ENCODE data around the gene TMPRSS11B.
"Not testable (repeated sequence)": the region's sequence is repeated elsewhere in the genome, so short reads cannot be mapped to it uniquely, and the experiment has no call there.

Gene TMPRSS11B

DNA sequence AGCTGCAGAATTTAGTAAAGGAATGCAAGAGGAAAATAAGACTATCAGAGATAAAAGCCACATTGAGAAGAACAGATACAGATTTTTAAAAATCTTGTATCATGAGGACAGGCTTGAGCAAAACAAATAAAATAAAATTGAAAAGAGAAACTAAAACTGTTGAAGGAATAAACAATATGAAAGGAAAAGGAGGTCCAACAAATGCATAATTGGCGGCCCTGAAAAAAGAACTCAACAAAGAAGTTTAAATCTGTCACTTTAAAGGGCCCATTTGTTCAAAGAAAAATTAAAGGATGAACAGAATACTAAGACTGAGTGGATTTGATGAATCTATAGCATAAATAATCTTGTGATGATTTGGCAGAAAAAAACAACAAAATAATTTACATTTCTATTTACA is 36.5 kb downstream of the TMPRSS11B start:
- TF ChIP-seq, protein P1, sequence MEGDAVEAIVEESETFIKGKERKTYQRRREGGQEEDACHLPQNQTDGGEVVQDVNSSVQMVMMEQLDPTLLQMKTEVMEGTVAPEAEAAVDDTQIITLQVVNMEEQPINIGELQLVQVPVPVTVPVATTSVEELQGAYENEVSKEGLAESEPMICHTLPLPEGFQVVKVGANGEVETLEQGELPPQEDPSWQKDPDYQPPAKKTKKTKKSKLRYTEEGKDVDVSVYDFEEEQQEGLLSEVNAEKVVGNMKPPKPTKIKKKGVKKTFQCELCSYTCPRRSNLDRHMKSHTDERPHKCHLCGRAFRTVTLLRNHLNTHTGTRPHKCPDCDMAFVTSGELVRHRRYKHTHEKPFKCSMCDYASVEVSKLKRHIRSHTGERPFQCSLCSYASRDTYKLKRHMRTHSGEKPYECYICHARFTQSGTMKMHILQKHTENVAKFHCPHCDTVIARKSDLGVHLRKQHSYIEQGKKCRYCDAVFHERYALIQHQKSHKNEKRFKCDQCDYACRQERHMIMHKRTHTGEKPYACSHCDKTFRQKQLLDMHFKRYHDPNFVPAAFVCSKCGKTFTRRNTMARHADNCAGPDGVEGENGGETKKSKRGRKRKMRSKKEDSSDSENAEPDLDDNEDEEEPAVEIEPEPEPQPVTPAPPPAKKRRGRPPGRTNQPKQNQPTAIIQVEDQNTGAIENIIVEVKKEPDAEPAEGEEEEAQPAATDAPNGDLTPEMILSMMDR (IDR thresholded peaks at IDR 0.05; ENCODE audit: low read length), result no peak
- TF ChIP-seq EZH2 (optimal IDR thresholded peaks at IDR 0.05; ENCODE audit: low read depth, low read length), result no peak
- no peak for TF ChIP-seq EZH2phosphoT487 (IDR thresholded peaks at IDR 0.05; ENCODE audit: low read length)

GRCh38 chr4:68194305-68194704 is 51.2 kb downstream of the TMPRSS11B start:
- H4K20me1 ChIP-seq (ENCODE audit: insufficient read depth, low read length); H3K4me2 ChIP-seq (ENCODE audit: low read depth, low read length); DNase-seq; H3K36me3 ChIP-seq (replicated peaks; ENCODE audit: insufficient read depth, low read length); H2AFZ ChIP-seq (ENCODE audit: low read length); H3K27me3 ChIP-seq (replicated peaks; ENCODE audit: insufficient read depth, low read length); H3K4me1 ChIP-seq (ENCODE audit: low read length); H3K9me2 ChIP-seq (replicated peaks; ENCODE audit: insufficient read depth, low read length); H3K79me2 ChIP-seq (ENCODE audit: low read length); H3K27ac ChIP-seq (ENCODE audit: low read length); H3K4me3 ChIP-seq (ENCODE audit: low read length); H3K9ac ChIP-seq (ENCODE audit: low read length); H3F3A ChIP-seq (ENCODE audit: insufficient read depth, low read length); H3K9me3 ChIP-seq (replicated peaks; ENCODE audit: insufficient read depth, low read length): not testable (repeated sequence)

More for the DNA sequence above, 36.5 kb downstream of the TMPRSS11B start:
- H3K9me3 ChIP-seq (replicated peaks; ENCODE audit: insufficient read depth, low read length), result no peaks in the 10 kb centered on the region
- H3K4me2 ChIP-seq (ENCODE audit: low read depth, low read length), result no peak overlapping the region
- no peak overlapping the region for H3K27ac ChIP-seq (ENCODE audit: low read length)
- no peaks in the 10 kb centered on the region for H3K36me3 ChIP-seq (replicated peaks; ENCODE audit: insufficient read depth, low read length)
- no peak overlapping the region for H3K4me3 ChIP-seq (ENCODE audit: low read length)
- no peaks in the 10 kb centered on the region for H3K27me3 ChIP-seq (replicated peaks; ENCODE audit: insufficient read depth, low read length)
- H3K9me2 ChIP-seq (replicated peaks; ENCODE audit: insufficient read depth, low read length), result no peaks in the 10 kb centered on the region
- H3K9ac ChIP-seq (ENCODE audit: low read length), result no peak overlapping the region
- no peak for DNase-seq
- H4K20me1 ChIP-seq (ENCODE audit: insufficient read depth, low read length), result no peaks in the 10 kb centered on the region
- H2AFZ ChIP-seq (ENCODE audit: low read length), result no peak overlapping the region
- no peaks in the 10 kb centered on the region for H3K79me2 ChIP-seq (ENCODE audit: low read length)
- no peaks in the 10 kb centered on the region for H3F3A ChIP-seq (ENCODE audit: insufficient read depth, low read length)
- H3K4me1 ChIP-seq (ENCODE audit: low read length), result no peaks in the 10 kb centered on the region

DNA sequence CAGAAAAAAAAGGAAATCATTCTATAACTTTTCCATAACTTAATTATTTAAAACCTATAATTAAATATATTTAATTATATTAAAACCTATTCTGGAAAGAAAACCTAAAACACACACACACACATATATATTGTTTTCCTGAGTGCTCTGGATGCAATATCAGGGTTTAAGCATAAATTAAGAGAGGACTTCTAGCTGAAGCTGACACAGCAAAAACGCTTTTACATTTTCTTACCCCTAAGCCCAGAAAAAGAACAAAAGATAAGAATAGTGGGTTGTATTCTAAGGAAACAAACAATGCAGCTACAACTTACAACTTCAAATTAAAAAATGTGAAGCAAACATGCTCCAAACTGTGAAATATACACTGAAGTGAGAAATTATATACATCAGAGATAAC is 52.3 kb downstream of the TMPRSS11B start:
- Histone ChIP-seq H3K4me2 (ENCODE audit: low read depth, low read length) (no peak overlapping the region), H3K27me3 (replicated peaks; ENCODE audit: insufficient read depth, low read length) (no peaks in the 10 kb centered on the region), H3K79me2 (ENCODE audit: low read length) (no peaks in the 10 kb centered on the region), H3K9me2 (replicated peaks; ENCODE audit: insufficient read depth, low read length) (no peaks in the 10 kb centered on the region), H2AFZ (ENCODE audit: low read length) (no peak overlapping the region), H4K20me1 (ENCODE audit: insufficient read depth, low read length) (no peaks in the 10 kb centered on the region), H3K9ac (ENCODE audit: low read length) (no peak overlapping the region), H3F3A (ENCODE audit: insufficient read depth, low read length) (no peaks in the 10 kb centered on the region), H3K4me1 (ENCODE audit: low read length) (no peaks in the 10 kb centered on the region), H3K36me3 (replicated peaks; ENCODE audit: insufficient read depth, low read length) (no peaks in the 10 kb centered on the region), H3K4me3 (ENCODE audit: low read length) (no peak overlapping the region), H3K27ac (ENCODE audit: low read length) (no peak overlapping the region), H3K9me3 (replicated peaks; ENCODE audit: insufficient read depth, low read length) (no peaks in the 10 kb centered on the region)
- no peak for TF ChIP-seq EZH2phosphoT487 (IDR thresholded peaks at IDR 0.05; ENCODE audit: low read length)
- no peak for TF ChIP-seq EZH2 (optimal IDR thresholded peaks at IDR 0.05; ENCODE audit: low read depth, low read length)
- TF ChIP-seq, protein P1 (IDR thresholded peaks at IDR 0.05; ENCODE audit: low read length), result no peak
- no peak for DNase-seq

DNA sequence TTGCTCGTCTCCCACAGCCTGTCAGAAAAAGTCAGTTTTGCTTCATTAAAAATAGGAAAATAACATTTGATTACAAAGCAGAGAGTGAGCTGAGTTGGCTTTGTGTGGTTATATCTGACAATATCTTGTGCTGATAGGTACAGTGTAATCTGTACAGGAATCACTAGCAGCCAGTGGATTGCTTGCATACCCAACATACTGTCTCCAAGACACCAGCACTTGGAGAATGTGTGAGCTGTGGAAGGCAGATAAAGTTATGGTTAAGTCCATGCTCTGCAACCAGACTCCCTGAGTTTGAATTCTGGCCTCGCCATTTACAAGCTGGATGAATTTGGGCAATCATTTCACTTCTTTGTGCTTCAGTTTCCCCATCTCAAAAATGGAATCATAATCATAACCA is 58.3 kb downstream of the TMPRSS11B start:
- H3F3A ChIP-seq (ENCODE audit: insufficient read depth, low read length), result no peaks in the 10 kb centered on the region
- H3K27me3 ChIP-seq (replicated peaks; ENCODE audit: insufficient read depth, low read length), result no peaks in the 10 kb centered on the region
- no peak overlapping the region for H2AFZ ChIP-seq (ENCODE audit: low read length)
- H3K79me2 ChIP-seq (ENCODE audit: low read length), result no peaks in the 10 kb centered on the region
- no peak overlapping the region for H3K9ac ChIP-seq (ENCODE audit: low read length)
- no peak overlapping the region for H3K27ac ChIP-seq (ENCODE audit: low read length)
- no peaks in the 10 kb centered on the region for H3K36me3 ChIP-seq (replicated peaks; ENCODE audit: insufficient read depth, low read length)
- H3K9me3 ChIP-seq (replicated peaks; ENCODE audit: insufficient read depth, low read length), result no peaks in the 10 kb centered on the region
- TF ChIP-seq EZH2 (optimal IDR thresholded peaks at IDR 0.05; ENCODE audit: low read depth, low read length) (no peak), EZH2phosphoT487 (IDR thresholded peaks at IDR 0.05; ENCODE audit: low read length) (no peak)
- TF ChIP-seq, protein P1 (IDR thresholded peaks at IDR 0.05; ENCODE audit: low read length), result no peak
- DNase-seq, result no peak
- H3K4me1 ChIP-seq (ENCODE audit: low read length), result peaks cover 4% of the 10 kb centered on the region; the same call in 1 of the 2 replicates
- no peaks in the 10 kb centered on the region for H3K9me2 ChIP-seq (replicated peaks; ENCODE audit: insufficient read depth, low read length)
- H4K20me1 ChIP-seq (ENCODE audit: insufficient read depth, low read length), result no peaks in the 10 kb centered on the region
- H3K4me2 ChIP-seq (ENCODE audit: low read depth, low read length), result no peak overlapping the region
- no peak overlapping the region for H3K4me3 ChIP-seq (ENCODE audit: low read length)

All from MM.1S (cell line).